GM19328 (cell line): ENCODE data around the gene CIAO3.
"Not testable (repeated sequence)": the region's sequence is repeated elsewhere in the genome, so short reads cannot be mapped to it uniquely, and the experiment has no call there.

Source experiments
- ATAC-seq: cut with Tn5 transposase; IDR thresholded peaks from one replicate; pipeline ENCODE4 v1.9.1; 2021; ENCODE audit warnings: mild to moderate bottlenecking, moderate library complexity; ENCODE audit not compliant: unreplicated experiment

CIAO3 gene

DNA sequence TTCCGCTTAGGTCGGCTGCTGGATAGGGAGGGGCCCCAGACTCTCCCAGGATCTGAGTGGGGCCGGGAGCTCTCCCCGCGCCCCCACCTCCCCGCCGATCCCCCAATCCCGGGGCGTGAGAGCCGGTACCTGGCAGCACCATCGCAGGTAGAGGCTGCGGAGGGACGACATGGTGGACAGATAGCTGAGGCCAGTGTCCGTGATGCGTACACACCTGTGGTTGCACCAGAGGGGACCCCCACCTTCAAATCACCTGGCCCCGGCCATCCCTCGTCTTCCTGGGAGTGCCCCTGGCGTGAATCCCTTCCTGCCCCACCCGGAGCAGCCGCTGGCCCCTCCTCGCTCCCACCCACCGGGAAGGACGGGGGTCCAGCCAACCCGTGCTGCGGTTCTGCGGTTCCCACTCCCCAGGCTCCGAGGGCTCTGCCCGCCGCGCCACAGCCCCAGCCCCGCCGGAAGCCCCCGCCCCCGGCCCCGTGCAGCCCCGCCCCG, 45.9 kb downstream of the CIAO3 start:
- no peak for ATAC-seq

DNA sequence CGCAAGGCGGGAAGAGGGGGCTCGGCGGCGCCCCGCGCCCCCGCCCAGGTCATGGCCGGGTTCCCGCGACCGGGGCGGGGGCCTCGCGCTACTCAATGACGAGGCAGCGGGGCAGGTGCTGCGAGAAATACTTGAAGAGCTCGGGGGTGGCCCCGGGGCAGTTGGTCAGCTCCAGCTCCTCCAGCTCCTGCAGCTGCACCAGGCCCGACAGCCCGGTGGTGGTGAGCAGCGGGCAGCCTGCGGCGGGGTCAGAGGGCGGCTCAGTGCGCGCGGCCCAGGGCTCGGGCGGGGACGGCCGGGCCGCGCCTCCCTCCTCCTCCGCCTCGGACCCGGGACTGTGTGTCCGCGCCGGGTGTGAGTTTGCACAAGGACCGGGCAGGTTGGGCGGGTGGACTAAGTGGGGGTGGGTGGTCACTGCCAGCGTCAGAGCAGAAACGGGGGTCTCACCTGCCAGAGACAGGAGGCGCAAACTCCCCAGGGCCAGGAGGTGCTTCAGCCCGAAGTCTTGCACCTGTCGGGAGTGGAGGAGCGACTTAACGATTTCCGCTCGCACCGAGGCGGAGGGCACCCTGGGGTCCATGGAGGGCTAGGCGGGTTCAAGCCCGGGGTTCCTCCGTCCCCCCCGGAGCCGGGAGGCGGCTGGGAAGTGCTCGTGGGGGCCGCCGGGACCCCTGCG, 46.5 kb downstream of the CIAO3 start:
- ATAC-seq = no peak

DNA sequence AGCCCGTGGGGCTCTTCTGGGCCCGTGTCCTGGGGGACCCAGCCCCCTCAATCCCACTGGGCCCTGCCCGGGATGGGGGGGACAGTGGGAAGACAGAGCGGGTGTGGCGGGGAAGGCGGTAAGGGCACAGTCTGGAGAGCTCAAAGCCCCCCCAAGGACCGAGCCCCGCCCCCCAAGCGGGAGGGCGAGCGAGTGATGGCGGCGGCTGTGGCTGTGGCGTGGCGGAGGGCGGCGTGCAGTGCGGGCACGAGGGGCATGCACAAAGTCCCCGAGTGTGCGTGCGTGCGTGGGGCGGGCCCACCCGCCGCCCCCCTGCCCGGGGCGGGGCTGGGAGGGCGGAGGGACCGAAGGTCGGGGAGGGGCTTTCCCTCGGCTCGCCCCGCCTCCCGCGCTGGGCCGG, 47.0 kb downstream of the CIAO3 start:
- no peak for ATAC-seq

DNA sequence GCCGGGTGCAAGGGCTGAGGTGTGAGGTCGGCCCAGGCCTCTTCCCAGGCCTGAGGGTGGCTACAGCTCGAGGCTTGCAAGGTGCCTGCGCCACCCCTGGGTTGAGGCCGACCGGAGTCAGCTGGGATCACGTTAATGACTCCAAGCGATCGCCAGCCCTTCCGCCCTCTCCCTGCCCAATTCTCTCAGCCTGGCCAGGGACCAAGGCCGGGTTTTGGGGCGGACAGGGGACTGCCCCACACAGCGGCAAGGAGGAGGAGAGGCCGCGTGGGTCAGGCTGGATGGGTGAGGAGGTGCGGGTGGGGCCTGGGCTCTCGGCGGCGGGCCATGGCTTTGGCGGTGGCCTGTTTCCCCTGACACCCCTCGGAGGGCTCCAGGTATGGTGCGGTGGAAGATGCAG, 47.4 kb downstream of the CIAO3 start:
- ATAC-seq = no peak

DNA sequence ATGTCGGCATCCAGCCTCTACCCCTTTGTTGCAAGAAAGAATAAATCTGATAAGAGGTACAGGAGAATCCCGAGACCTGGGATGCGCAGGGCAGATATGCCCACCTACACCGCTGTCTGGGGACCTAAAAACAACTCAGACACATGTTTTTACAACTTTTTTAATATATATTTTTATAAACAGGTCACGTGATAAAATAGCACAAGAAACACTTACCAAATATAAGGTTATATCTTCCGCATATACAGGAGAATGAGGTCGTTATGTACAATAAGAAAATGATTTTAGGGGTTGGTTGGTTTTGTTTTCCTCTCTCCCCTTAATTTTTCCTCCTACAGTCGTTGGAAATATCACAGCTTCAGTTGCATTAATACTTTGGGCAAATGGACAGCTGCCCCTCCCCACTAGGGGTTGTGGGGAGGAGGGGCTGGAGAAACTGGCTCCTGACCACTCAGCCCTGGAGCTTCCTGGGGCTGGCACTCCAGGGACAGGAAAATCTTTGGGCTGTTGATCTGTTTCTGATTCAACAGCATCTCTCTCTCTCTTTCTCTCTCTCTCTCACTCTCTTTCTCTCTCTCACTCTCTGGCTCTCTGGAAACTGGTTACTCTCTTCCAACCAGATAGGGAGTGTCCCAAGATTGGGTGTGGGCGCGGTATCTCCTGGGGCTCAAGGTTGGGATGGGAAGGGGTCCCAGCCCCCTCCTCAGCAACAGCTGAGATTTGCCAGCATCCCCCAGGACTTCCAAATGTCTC, 48.3 kb downstream of the CIAO3 start:
- no peak for ATAC-seq

DNA sequence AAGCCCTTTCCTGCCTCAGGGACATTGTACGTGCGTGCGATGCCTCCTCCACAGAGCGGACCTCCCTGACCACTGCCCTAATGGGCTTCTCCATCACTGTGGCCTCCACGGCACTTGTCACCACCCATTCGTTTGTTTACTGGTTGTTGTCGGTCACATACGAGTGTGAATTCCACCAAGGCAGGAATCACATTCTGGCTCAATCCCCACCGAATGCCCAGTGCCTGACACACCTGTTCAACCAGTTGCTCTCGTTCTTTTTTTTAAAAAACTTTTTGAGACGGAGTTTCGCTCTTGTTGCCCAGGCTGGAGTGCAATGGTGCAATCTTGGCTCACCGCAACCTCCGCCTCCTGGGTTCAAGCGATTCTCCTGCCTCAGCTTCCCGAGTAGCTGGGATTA, 49.6 kb downstream of the CIAO3 start:
- not testable (repeated sequence) for ATAC-seq

DNA sequence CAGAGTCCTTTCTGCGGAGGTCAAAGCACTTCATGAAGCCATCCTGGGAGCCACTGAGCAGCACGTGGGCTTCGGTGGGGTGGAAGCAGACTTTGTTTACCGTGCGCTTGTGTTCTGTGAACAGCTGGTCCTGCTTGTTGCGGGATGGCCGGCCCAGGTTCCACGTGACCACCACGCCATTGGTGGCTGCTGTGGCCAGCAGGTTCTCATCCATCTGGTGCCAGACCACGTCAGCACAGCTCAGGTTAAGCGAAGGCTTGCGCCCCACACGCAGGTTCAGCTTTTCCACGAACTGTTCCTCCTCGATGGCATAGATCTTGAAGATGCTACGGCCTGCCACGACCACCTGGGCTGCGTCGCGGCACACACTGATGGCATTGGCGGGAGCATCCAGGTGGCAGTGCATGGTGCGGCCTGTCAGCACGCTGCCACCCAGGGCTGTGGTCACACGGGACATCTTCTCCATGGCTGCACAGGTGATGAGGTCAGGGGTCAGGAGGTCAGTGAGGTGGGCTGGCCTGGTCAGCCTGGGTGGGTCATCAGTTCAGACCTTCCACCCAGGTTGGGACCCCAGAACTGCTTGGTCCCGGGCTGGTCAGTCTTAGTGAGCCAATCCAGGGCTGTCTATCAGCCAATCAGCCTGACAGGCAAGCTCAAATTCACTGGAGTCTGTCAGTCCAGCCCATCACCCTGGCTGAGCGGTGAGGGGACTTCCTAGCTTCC, 51.5 kb downstream of the CIAO3 start:
- no peak for ATAC-seq

- no peak for ATAC-seq
Observed at GRCh38 chr16:687499-687898, 53.3 kb downstream of the CIAO3 start.

- ATAC-seq = no peak
Observed at GRCh38 chr16:686459-687260, 54.1 kb downstream of the CIAO3 start.

DNA sequence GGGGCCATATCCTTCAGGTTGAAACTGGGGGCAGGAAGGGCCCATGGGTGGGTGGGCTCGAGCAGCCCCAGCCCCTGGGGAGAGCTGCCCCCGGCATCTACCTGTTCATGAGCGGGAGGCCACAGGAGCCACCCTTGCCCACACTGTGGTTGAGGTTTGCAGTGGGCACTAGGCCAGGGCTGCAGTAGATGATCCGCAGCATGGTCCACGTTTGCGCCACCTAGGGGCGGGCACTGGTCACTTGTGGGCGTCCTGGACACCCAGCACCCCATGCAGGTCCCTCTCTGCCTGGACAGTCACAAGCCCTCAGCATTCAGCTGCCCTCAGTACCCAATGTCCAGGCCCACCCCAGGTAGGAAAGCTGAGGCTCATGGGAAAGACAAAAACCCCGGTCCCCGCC, 54.8 kb downstream of the CIAO3 start:
- no peak for ATAC-seq

- ATAC-seq = no peak
Observed at GRCh38 chr16:684961-685696, 55.7 kb downstream of the CIAO3 start.

DNA sequence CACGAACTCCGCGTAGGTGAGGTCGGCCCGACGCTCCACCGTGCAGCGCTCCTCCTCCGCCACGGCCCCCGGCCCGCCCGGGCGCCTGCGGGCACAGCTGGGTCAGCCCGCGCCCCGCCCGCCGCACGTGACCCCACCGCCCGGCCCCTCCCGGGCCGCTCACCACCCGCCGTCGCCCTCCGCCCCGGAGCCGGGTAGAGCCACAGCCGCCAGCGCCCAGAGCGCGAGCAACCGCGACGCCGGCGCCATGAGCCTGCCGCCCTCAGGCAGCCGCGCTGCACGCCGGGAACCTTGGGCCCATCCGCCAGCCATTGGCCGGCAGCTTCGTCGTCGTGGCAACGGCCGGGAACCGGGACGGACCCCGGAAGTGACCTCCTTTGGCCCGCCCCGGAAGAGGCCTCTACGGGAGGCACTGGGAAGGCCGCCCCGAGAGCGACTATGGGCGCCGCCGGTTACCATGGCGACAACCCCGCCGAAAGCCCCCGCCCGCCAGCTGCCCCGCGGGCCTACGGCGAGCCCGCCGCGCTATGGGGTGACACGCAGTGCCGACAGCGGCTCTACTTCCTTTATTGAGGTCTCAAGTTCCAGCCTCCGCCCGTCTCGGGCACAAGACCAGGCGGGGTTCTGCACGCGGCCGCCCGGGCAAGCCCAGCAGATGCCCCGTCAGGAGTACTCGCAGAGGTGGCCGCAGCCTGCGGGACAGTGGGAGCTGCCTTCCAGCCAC, 56.6 kb downstream of the CIAO3 start, which contains the start of gene JMJD8:
Gene JMJD8 (minus strand): TSS at position 264 of the 724 bp plus-strand sequence. CDS start 15 bp downstream, at position 249.
- peak; percentile 46 for ATAC-seq

- no peak for ATAC-seq
Observed at GRCh38 chr16:683396-684070, 57.3 kb downstream of the CIAO3 start.

GRCh38 chr16:682493-683395, 58.1 kb downstream of the CIAO3 start:
- no peak for ATAC-seq

DNA sequence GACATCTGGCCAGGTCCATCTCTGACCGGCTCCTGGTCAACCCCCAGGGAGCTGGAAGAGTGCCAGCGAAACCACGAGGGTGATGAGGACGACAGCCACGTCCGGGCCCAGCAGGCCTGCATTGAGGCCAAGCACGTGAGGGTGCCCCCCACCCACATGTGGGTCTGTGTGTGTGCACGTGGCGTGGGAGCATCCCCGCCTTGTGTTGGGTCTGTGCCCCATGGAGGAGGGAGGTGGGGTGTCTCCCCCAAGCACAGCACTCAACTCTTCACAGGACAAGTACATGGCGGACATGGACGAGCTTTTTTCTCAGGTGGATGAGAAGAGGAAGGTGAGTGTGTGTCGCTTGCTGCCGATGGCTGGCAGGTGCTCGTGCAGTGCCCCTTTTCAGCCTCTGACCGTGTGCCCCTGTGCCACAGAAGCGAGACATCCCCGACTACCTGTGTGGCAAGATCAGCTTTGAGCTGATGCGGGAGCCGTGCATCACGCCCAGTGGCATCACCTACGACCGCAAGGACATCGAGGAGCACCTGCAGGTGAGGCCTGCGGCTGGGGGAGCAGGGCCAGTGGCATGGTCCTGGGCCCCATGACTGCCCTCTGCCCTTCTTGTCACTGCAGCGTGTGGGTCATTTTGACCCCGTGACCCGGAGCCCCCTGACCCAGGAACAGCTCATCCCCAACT, 58.9 kb downstream of the CIAO3 start:
- no peak for ATAC-seq

DNA sequence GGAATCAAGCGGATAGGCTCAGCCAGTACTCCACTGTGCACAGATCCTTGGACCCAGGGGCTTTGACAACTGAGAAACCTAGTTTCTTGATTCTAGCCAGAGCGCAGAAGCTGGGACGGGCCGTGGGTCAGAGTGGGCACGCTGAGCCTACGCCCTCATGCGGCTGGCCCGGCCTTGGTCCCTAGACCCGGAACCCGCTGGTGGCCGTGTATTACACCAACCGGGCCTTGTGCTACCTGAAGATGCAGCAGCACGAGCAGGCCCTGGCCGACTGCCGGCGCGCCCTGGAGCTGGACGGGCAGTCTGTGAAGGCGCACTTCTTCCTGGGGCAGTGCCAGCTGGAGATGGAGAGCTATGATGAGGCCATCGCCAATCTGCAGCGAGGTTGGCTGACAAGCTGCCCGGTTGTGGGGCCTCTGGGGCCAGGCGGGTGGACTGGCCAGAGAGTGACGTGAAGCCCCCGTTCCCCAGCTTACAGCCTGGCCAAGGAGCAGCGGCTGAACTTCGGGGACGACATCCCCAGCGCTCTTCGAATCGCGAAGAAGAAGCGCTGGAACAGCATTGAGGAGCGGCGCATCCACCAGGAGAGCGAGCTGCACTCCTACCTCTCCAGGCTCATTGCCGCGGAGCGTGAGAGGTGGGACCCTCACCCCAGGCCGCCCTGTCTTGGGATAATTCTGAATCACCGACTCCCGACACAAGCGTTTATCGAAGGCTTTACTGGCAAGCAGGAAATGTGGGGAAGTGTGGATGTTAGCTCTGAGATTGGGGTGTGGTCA, 59.6 kb downstream of the CIAO3 start:
- ATAC-seq = no peak

DNA sequence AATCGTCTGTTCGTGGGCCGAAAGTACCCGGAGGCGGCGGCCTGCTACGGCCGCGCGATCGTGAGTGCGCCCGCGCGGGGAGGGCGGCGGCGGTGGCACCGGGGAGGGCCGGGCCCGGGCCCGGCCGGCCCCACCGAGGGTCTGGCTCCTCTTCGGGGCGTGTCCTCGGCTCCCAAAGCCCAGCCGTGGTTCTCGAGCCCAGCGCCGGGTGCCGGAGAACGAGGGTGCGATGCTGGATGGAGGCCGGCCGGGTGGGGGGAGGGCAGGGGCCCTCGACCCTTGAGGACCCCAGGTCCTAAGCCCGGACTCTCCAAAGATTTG, 60.2 kb downstream of the CIAO3 start:
- no peak for ATAC-seq
